HG02870 (cell line): Measurements from ENCODE around the gene SLC18A2.
A peak's percentile ranks its signal among the peaks of the same experiment; 100 is the strongest.

Experiments
- ATAC-seq: cut with Tn5 transposase; IDR thresholded peaks from one replicate; pipeline ENCODE4 v1.9.1; 2021; ENCODE audit warnings: mild to moderate bottlenecking, moderate library complexity; ENCODE audit not compliant: unreplicated experiment

The SLC18A2 gene

GRCh38 chr10:117306674-117307073, 65.8 kb downstream of the SLC18A2 start:
- no peak for ATAC-seq

DNA sequence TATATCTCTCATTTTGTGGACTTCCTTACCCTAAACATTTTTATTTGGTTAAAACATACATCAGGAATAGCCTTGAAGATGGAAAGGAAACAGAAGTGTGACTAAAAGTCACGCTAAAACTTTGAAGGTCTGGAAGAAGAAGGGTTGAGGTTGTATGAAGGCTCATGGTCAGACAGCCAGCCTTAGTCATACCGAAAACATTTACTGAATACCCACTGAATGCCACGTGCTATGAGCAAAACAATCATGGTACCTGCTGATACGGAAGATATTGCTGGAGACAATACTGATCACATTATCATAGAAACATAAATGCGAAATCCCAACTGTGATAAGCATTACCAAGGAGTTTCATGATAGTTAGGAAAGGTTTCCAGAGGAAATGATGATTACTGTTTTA, 70.3 kb downstream of the SLC18A2 start:
- ATAC-seq = no peak

GRCh38 chr10:117312430-117312829, 71.5 kb downstream of the SLC18A2 start:
- ATAC-seq = no peak

DNA sequence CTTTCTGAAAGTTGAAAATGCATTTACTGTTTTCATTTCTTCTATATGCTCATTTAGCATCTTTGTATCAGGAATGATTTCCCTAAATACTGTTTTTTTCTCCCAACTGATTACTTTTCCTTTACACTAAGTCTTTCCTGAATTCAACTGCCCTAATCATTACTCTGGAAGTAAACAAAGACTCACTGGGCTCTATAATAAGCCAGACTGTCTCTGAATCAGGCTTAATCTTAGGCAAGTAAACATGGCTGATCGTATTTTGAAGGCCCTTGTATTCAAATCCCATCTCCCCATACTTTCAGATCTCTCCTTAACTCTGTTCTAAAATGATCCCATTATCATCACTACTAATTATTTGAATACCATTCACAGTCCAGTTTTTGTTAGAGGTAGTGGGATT, 72.7 kb downstream of the SLC18A2 start:
- no peak for ATAC-seq

- no peak for ATAC-seq
Measured at GRCh38 chr10:117316701-117317100, 75.8 kb downstream of the SLC18A2 start.

GRCh38 chr10:117318909-117319308, 78.0 kb downstream of the SLC18A2 start:
- ATAC-seq = no peak

GRCh38 chr10:117320050-117320665, 79.2 kb downstream of the SLC18A2 start:
- ATAC-seq = peak; percentile 70

DNA sequence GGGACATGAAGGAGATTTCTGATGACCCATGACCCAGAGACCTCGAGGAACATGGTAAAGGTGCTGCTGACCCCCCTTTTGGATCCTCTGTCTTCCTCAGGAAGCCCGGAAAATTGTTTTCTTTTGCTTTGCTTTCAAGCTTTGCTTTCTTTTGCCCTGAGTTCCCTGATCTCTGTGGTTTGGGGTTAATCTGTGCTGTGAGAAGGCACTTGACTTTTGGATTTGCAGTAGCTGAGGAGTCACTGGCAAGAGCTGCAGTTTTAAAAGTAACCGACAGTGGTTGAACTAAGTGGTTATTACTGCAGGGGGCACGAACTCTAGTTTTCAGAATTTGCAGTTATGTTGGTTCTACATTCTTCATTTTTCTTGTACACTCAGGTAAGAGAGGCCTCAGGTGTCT, 81.3 kb downstream of the SLC18A2 start:
- ATAC-seq = no peak

- ATAC-seq = no peak
Measured at GRCh38 chr10:117324367-117324766, 83.5 kb downstream of the SLC18A2 start.

DNA sequence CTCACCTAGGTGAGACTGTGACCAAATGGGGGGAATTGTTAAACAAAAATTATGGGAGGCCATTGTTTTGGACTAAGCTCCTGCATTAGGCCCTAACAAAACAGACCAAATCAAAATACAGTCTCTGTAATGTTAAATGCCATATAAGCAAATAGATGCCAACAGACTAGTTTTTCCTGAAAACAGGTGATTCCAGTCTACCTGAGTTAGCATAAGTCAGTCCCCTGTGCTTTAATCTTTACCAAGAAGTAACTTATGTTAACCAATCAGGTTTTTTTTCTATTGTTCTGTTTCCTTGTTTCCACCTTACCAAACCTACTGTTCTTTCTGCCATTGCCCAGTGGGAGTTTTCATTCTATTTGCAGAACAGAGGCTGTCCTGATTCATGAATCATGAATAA, 86.3 kb downstream of the SLC18A2 start:
- ATAC-seq = no peak
